ENCODE data around the gene ZNF512B.
A peak's percentile ranks its signal among the peaks of the same experiment; 100 is the strongest.
"Not testable (repeated sequence)": the region's sequence is repeated elsewhere in the genome, so short reads cannot be mapped to it uniquely, and the experiment has no call there.

Gene ZNF512B

DNA sequence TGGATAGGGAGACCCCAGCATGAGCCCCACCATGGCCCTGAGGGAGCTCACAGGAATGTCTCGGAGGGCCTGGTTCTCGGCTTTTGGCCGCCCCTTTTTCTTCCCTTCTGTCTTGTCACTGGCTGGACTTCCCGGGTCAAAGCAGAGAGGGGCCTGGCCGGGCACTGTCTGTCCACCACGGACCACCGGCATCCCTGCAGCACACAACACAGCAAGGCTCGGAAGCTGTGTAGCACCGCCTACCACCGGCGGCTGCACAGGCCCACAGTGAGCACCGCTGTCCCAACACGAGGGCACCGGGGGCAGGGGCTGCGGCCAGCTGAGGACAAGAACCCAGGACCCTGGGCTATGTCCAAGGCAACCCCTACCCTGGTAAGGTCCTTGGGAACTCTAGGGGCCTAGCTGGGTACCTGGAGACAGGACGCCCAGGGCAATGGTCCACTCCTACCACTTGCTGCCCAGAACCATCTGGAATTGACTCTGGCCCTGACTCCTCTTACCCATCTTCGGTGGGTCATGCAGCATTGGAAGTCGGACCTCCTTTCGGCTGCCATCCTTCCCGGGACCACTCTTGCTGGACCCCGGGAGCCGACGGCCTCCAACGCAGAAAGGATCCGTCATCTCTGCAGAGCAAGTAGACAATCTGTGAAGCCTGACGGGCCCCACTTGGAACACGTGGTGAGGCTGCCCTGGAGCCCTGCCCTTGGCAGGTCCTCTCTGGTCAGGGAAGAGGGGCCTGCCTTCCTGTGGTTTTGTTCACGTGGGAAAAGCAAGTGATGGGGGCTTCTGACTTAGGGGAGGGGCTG, 2.2 kb downstream of the ZNF512B start:
- DNase-seq = no peak
- in situ Hi-C loops (cut with MboI; ENCODE audit: low pct_unique_long_range_greater_than_20kb, low sequenced_read_pairs) = no loop called here

- in situ Hi-C loops (cut with MboI; ENCODE audit: low pct_unique_long_range_greater_than_20kb, low sequenced_read_pairs) = no loop called here
- DNase-seq = no peak
Observed at GRCh38 chr20:63966944-63967322, 2.8 kb downstream of the ZNF512B start.

DNA sequence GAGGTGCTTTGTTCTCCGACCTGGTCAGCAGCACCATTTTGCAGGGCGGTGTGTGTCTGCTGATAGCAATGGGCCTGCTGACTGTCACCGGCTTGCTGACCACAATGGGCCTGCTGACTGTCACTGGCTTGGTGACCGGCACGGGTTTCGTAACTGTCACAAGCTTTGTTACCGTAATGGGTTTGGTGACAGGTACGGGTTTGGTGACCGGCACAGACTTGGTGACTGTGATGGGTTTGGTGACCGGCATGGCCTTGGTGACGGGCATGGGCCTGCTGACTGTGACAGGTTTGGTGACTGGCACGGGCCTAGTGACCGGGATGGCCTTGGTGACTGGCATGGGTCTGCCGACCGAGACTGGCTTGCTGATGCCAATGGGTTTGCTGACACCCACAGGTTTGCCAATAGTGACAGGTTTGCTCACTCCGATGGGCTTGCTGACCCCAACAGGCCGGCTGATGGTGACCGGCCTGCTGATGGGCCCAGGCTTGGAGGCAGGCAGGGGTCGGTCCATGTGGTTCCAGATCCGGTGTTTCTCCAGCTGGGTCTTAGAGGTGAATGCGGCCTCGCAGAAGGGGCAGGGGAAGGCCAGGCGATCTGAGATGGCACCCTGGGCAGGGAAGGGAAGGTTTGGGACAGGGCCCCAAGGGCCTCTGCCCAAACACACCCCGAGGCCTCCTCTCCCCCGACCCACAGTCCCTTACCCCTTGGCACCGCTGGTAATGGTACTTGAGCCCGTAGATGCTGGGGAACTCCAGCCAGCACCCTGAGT, 3.4 kb downstream of the ZNF512B start:
- no peak for DNase-seq

GRCh38 chr20:63964412-63964811, 5.3 kb downstream of the ZNF512B start:
- no peak for DNase-seq
- in situ Hi-C loops (cut with MboI; ENCODE audit: low pct_unique_long_range_greater_than_20kb, low sequenced_read_pairs) = no loop called here

More for the DNA sequence above, 3.4 kb downstream of the ZNF512B start:
- in situ Hi-C loops (cut with MboI; ENCODE audit: low pct_unique_long_range_greater_than_20kb, low sequenced_read_pairs) = no loop called here

DNA sequence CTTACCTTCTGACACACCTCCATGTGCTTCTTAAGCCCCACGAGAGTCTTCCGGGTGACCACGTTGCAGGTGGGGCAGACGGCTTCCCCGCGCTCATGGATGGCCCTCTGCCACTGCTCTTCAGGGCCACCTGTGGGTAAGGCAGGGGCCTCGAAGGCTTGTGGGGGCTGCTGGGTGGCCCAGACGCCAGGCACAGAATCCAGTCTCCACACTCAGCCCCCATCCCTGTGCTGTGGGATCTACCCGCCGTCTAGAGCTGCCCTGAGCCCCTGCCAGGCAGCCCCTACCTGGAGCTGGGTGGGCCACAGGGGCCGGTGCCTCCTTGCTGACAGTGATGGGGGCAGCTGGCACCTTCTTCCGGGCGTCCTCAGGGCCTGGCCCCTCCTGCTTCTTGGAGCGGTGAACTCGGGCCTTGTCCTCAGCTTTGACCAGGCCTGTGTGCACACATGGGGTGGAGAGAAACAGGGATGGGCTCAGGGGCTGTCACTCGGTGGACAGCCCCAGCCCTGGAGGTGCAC, 5.9 kb downstream of the ZNF512B start:
- in situ Hi-C loops (cut with MboI; ENCODE audit: low pct_unique_long_range_greater_than_20kb, low sequenced_read_pairs) = no loop called here
- DNase-seq = no peak

- in situ Hi-C loops (cut with MboI; ENCODE audit: low pct_unique_long_range_greater_than_20kb, low sequenced_read_pairs) = no loop called here
Observed at GRCh38 chr20:63963348-63963741, 6.4 kb downstream of the ZNF512B start.

DNA sequence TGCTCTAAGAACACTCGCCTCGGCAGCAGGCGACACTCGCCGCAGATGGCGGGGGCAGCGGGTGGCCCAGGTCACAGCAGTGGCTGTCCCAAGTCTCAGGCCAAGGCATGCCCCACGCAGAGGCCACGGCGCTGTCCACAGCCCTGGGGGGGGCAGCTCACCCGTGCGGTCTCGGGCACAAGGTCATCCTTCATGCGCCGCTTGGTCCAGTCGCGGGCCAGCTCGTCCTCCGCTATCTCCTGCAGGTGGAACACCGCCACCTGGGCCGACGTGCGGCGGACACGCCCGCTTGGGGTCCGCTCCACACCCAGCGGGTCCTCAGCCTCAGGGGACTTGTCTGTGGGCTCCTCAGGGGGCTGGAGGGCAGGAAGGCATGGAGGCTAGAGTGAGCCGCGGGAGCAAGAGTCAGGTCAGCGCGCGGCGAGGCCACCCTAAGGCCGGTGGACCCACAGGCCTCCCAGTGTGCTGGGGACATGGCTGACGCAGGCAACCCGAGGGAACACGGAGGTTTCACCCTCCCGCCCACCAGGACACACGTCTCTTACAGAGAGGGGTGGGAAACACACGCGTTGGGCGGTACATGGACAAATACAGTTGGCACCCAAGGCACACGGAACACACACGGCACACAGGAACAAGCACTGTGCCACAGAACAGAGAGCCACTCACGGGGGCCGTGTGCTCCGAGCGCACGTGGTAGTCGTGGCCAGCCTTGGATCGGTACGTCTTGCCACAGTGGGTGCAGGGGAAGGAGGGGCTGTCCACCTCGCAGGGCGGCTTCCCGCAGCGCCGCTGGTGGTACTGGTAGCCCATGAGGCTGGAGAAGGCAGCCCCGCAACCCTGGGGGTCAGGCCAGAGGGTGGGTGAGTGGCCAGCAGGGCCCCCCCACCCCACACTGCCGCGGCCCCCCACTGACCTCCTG, 7.0 kb downstream of the ZNF512B start:
- DNase-seq = no peak
- in situ Hi-C loops (cut with MboI; ENCODE audit: low pct_unique_long_range_greater_than_20kb, low sequenced_read_pairs) = no loop called here

More at GRCh38 chr20:63963348-63963741, 6.4 kb downstream of the ZNF512B start:
- DNase-seq = no peak

DNA sequence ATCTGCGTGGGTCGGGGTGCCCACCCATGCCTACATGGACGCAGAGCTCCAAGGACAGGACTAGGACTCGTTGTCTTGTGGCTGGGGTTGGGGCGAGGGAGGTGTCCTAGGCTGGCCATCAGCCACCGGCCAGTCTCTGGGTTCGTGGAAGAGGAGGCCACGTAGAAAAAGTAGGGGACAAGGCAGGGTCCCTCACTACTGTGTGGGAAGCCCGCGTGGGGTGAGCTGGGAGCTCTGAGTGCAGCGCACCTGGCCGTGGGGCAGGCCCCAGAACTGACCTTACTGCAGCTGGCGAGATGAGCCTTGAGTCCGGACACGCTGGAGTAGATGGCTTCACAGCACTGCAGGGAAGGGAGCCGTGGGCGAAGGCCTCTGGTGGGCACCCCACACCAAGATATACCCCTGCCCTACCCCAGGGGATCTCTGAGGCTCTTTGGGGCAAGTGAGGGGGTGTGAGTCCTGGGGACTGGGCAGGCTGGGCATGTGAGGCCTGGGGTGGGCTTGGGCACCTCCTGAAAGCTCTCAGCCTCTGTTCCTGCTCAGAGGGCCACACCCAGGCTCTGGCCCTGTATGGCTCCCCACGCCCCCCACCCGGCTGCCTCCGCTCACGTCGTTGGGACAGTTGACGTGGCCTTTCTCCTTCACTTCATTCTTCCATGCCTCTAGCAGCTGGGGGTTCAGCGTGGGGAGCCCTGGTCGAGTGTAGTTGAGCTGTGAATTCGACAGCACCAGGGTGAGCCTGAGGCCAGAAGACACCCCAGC, 7.9 kb downstream of the ZNF512B start:
- DNase-seq = no peak
- in situ Hi-C loops (cut with MboI; ENCODE audit: low pct_unique_long_range_greater_than_20kb, low sequenced_read_pairs) = no loop called here

DNA sequence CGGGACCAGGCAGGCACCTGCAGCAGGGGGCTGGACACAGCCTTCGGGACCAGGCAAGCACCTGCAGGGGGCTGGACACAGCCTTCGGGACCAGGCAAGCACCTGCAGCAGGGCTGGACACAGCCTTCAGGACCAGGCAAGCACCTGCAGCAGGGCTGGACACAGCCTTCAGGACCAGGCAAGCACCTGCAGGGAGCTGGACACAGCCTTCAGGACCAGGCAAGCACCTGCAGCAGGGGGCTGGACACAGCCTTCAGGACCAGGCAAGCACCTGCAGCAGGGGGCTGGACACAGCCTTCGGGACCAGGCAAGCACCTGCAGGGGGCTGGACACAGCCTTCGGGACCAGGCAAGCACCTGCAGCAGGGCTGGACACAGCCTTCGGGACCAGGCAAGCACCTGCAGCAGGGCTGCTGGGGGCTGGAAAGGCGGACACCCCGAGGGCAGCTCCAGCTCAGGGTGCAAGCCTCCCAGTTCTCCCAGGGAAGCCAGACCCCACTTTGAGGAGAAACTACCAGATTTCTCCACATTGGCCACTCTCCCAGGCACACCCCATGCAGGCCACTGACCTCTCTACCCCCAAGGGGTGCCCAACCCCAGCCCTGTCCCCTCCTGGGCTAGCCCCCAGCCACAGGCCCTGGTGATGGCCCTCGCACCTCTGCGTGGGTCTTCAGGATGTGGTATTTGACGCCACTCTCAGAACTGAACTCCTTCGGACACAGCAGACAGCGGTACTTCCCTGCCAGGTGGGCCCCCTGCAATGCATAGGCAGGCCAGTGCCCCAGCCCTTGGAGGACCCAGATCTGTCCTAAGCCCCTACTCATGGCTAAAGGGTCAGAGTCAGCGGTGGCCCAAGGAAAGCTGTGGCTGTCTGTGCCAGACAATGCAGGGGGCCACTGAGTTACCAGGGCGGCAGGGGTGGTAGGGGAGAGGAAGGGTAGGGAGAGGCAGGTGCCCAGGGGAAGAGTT, 8.8 kb downstream of the ZNF512B start:
- in situ Hi-C loops (cut with MboI; ENCODE audit: low pct_unique_long_range_greater_than_20kb, low sequenced_read_pairs); DNase-seq: not testable (repeated sequence)

GRCh38 chr20:63959699-63960075, 10.0 kb downstream of the ZNF512B start:
- in situ Hi-C loops (cut with MboI; ENCODE audit: low pct_unique_long_range_greater_than_20kb, low sequenced_read_pairs) = no loop called here
- DNase-seq = no peak

- in situ Hi-C loops (cut with MboI; ENCODE audit: low pct_unique_long_range_greater_than_20kb, low sequenced_read_pairs) = no loop called here
Observed at GRCh38 chr20:63958964-63959698, 10.6 kb downstream of the ZNF512B start.

GRCh38 chr20:63958471-63958870, 11.3 kb downstream of the ZNF512B start:
- DNase-seq = no peak
- in situ Hi-C loops (cut with MboI; ENCODE audit: low pct_unique_long_range_greater_than_20kb, low sequenced_read_pairs) = no loop called here

More at GRCh38 chr20:63958964-63959698, 10.6 kb downstream of the ZNF512B start:
- no peak for DNase-seq

DNA sequence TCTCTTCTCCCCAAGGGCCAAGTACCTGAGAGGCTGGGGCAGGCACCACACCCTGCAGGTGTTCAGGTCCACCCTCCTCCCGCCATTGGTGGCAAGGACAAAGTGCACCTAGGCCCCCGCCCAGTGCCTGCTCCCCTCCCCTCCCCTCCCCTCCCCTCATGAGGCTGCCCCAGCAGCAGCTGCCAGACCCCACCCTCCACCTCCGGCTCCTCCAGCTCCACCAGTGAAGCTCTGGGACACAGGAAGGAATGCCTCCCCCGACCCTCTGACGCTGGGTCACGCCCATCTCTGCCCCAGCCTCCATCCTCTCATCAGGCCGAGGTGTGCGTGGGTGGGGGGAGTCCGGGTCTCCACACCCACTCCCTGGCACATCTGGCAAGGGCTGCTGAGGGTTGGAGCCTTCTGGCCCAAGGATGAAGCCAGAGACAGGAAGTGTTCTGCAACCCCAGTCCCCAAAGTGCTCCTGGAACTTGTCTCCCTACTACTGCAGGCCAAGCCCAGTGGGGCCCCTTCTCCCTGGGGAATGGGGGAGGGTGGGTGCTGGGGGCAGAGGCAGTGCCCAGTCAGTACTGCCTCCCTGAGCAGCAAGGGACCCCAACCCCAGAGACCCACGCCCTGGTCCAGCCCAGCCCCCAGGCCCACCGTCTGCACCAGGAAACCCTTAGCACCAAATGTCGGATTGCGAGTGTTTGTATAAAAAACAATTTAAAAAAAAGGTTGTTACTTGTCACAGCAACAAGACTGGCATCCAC, 11.9 kb downstream of the ZNF512B start:
- no peak for DNase-seq
- in situ Hi-C loops (cut with MboI; ENCODE audit: low pct_unique_long_range_greater_than_20kb, low sequenced_read_pairs) = no loop called here

GRCh38 chr20:63957004-63957689, 12.6 kb downstream of the ZNF512B start:
- in situ Hi-C loops (cut with MboI; ENCODE audit: low pct_unique_long_range_greater_than_20kb, low sequenced_read_pairs) = no loop called here
- DNase-seq = peak; percentile 72

- no peak for DNase-seq
Observed at GRCh38 chr20:63956664-63957003, 13.1 kb downstream of the ZNF512B start.

More at GRCh38 chr20:63956664-63957003, 13.1 kb downstream of the ZNF512B start:
- in situ Hi-C loops (cut with MboI; ENCODE audit: low pct_unique_long_range_greater_than_20kb, low sequenced_read_pairs) = no loop called here

All from KBM-7 (cell line).